ENCODE measurements around the gene HPCAL1. TPM values are rescaled to one million over a fixed set of nuclear protein-coding genes. Genes with fewer than 3 reads are reported as not detected.
A peak's percentile ranks its signal among the peaks of the same experiment; 100 is the strongest.

HPCAL1 gene
- total RNA-seq, 2 donors from 2014 or later, result 64.5 to 85.7 TPM

- intact Hi-C loops (cut with DNase I), result no loop called here
- TF ChIP-seq CTCF (IDR thresholded peaks at IDR 0.05), result no peak
- DNase-seq, result no peak
- Histone ChIP-seq H3K9ac (ENCODE audit: low read depth in 2 of 2, low read length in 2 of 2) (no peak overlapping the region), H3K27ac (no peak overlapping the region), H3K9me3 (no peaks in the 10 kb centered on the region), H3K36me3 (peaks cover 7% of the 10 kb centered on the region), H3K27me3 (no peaks in the 10 kb centered on the region), H3K4me3 (no peak overlapping the region), H3K4me1 (peaks cover 4% of the 10 kb centered on the region)
These were observed 126.2 kb downstream of the HPCAL1 start for GRCh38 chr2:10428924-10429323.

- Histone ChIP-seq H3K4me1 (peaks cover 4% of the 10 kb centered on the region), H3K27ac (peak overlapping the region; percentile 84), H3K9ac (ENCODE audit: low read depth in 2 of 2, low read length in 2 of 2) (peak overlapping the region in 1 of 2 donors; percentile 38), H3K27me3 (no peaks in the 10 kb centered on the region), H3K36me3 (peaks cover 7% of the 10 kb centered on the region), H3K4me3 (peak overlapping the region; percentile 46), H3K9me3 (no peaks in the 10 kb centered on the region)
- no peak for DNase-seq
- intact Hi-C loops (cut with DNase I), result no loop called here
- no peak for TF ChIP-seq CTCF (IDR thresholded peaks at IDR 0.05)
These were observed 128.3 kb downstream of the HPCAL1 start for GRCh38 chr2:10430886-10431622.

- no peaks in the 10 kb centered on the region for H3K9me3 ChIP-seq
- H3K4me1 ChIP-seq, result peaks cover 4% of the 10 kb centered on the region
- intact Hi-C loops (cut with DNase I), result no loop called here
- TF ChIP-seq CTCF (IDR thresholded peaks at IDR 0.05), result no peak
- H3K36me3 ChIP-seq, result peaks cover 5% of the 10 kb centered on the region
- DNase-seq, result peak; percentile 58
- H3K4me3 ChIP-seq, result peak overlapping the region; percentile 46
- no peaks in the 10 kb centered on the region for H3K27me3 ChIP-seq
- peak overlapping the region; percentile 38 to 54 for H3K9ac ChIP-seq (ENCODE audit: low read depth in 2 of 2, low read length in 2 of 2)
- H3K27ac ChIP-seq, result peak overlapping the region; percentile 84
These were observed 129.1 kb downstream of the HPCAL1 start for GRCh38 chr2:10431797-10432196.

GRCh38 chr2:10432311-10433181, 129.8 kb downstream of the HPCAL1 start:
- Histone ChIP-seq H3K4me1 (peaks cover 4% of the 10 kb centered on the region), H3K27ac (peak overlapping the region; percentile 84), H3K9ac (ENCODE audit: low read depth in 2 of 2, low read length in 2 of 2) (peak overlapping the region; percentile 38 to 54), H3K36me3 (no peaks in the 10 kb centered on the region), H3K9me3 (no peaks in the 10 kb centered on the region), H3K4me3 (peak overlapping the region; percentile 46), H3K27me3 (no peaks in the 10 kb centered on the region)
- peak; percentile 75 for DNase-seq
- intact Hi-C loops (cut with DNase I), result no loop called here
- no peak for TF ChIP-seq CTCF (IDR thresholded peaks at IDR 0.05)

- no peak for DNase-seq
- peak overlapping the region; percentile 84 for H3K27ac ChIP-seq
- H3K36me3 ChIP-seq, result no peaks in the 10 kb centered on the region
- H3K4me3 ChIP-seq, result peak overlapping the region; percentile 46
- no peak overlapping the region for H3K9ac ChIP-seq (ENCODE audit: low read depth in 2 of 2, low read length in 2 of 2)
- H3K9me3 ChIP-seq, result no peaks in the 10 kb centered on the region
- H3K27me3 ChIP-seq, result no peaks in the 10 kb centered on the region
- intact Hi-C loops (cut with DNase I), result no loop called here
- no peak for TF ChIP-seq CTCF (IDR thresholded peaks at IDR 0.05)
- H3K4me1 ChIP-seq, result peaks cover 2% of the 10 kb centered on the region
These were observed 130.7 kb downstream of the HPCAL1 start for GRCh38 chr2:10433264-10433946.
